ENCODE measurements around the gene CWF19L2. TPM values are rescaled to one million over a fixed set of nuclear protein-coding genes. Genes with fewer than 3 reads are reported as not detected.

Gene CWF19L2
- total RNA-seq, 2 experiments from 2014 or later: 13.4 to 21.4 TPM

DNA sequence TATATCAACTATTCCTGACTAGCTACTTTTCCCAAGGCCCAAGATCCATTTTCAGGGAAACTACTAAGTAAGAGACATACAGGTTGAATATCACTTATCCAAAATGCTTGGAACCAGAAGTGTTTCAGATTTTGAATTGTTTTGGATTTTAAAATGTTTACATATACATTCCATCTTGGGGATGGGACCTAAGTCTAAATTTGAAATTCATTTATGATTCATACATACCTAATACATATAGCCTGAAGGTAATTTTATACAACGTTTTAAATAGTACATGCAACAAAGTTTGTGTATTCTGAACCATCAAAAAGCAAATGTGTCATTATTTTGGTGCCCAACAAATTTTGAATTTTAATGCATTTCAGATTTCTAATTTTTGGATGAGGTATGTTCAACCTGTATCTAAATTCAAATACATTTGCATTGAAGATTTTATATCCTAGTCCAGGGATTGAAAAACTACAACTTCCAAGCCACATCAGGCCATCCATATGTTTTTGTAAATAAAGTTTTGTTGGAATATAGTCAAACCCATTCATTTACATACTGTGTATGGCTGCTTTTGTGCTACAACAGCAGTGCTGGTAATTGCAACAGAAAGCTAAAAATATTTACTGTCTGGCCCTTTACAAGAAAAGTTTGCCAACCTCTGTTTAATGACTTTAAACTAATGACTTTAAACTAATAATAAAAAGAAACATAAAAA is 73.3 kb downstream of the CWF19L2 start:
- Histone ChIP-seq H3K9me3 (ENCODE audit: low read length) (no peaks in the 10 kb centered on the region), H3K9me2 (ENCODE audit: insufficient read depth, low read length) (no peaks in the 10 kb centered on the region), H3K4me1 (ENCODE audit: insufficient read depth, low read length, poor library complexity, severe bottlenecking) (no peaks in the 10 kb centered on the region), H4K20me1 (ENCODE audit: insufficient read depth, low read length) (no peaks in the 10 kb centered on the region), H2AFZ (ENCODE audit: low read length) (no peak overlapping the region), H3K27ac (ENCODE audit: low read depth, low read length, poor library complexity, severe bottlenecking) (no peak overlapping the region), H3K4me2 (ENCODE audit: low read length) (no peak overlapping the region), H3K79me2 (ENCODE audit: insufficient read depth, low read depth, low read length) (no peaks in the 10 kb centered on the region), H3K4me3 (ENCODE audit: low read depth, low read length, poor library complexity, severe bottlenecking) (no peak overlapping the region), H3K36me3 (ENCODE audit: insufficient read depth, low read length) (peaks cover 6% of the 10 kb centered on the region)
- DNase-seq (ENCODE audit: low spot score): no peak
- CTCF ChIA-PET (ENCODE audit: unreplicated experiment): no interaction called here
- POLR2A ChIA-PET: interaction anchor here (0.5 kb wide), 1 partner anchor 1275 kb away, joined by 3 read pairs; no protein-coding TSS in a partner anchor
- TF ChIP-seq EZH2phosphoT487 (IDR thresholded peaks at IDR 0.05; ENCODE audit: borderline replicate concordance, low read depth, low read length): no peak
- TF ChIP-seq, protein P1, sequence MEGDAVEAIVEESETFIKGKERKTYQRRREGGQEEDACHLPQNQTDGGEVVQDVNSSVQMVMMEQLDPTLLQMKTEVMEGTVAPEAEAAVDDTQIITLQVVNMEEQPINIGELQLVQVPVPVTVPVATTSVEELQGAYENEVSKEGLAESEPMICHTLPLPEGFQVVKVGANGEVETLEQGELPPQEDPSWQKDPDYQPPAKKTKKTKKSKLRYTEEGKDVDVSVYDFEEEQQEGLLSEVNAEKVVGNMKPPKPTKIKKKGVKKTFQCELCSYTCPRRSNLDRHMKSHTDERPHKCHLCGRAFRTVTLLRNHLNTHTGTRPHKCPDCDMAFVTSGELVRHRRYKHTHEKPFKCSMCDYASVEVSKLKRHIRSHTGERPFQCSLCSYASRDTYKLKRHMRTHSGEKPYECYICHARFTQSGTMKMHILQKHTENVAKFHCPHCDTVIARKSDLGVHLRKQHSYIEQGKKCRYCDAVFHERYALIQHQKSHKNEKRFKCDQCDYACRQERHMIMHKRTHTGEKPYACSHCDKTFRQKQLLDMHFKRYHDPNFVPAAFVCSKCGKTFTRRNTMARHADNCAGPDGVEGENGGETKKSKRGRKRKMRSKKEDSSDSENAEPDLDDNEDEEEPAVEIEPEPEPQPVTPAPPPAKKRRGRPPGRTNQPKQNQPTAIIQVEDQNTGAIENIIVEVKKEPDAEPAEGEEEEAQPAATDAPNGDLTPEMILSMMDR (conservative IDR thresholded peaks at IDR 0.05; ENCODE audit: low read length): no peak
- no TSS peak for BruUV-seq (replicated peaks)
- intact Hi-C loops (cut with micrococcal nuclease; ENCODE audit: unreplicated experiment): no loop called here

DNA sequence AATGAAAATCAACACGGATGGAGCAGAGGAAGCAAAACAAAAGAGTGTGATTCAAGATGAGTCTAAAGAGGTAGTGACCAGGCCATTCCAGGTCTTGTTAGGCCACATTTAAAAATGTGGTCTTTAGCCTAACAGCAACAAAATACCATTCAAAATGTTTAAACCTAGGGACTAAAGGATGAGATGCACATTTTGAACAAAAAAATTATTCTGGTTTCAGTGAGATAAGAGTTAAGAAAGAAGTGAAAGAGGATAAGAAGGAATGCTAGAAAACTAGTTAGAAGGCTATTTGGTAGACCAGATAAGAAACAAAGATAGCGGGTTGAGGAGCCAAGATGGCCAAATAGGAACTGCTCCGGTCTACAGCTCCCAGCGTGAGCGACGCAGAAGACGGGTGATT is 85.2 kb downstream of the CWF19L2 start:
- POLR2A ChIA-PET: no interaction called here
- Histone ChIP-seq H3K4me3 (ENCODE audit: low read depth, low read length, poor library complexity, severe bottlenecking) (no peak overlapping the region), H3K4me1 (ENCODE audit: insufficient read depth, low read length, poor library complexity, severe bottlenecking) (no peaks in the 10 kb centered on the region), H3K9me3 (ENCODE audit: low read length) (no peaks in the 10 kb centered on the region), H3K79me2 (ENCODE audit: insufficient read depth, low read depth, low read length) (no peaks in the 10 kb centered on the region), H3K4me2 (ENCODE audit: low read length) (no peak overlapping the region), H3K36me3 (ENCODE audit: insufficient read depth, low read length) (no peaks in the 10 kb centered on the region), H4K20me1 (ENCODE audit: insufficient read depth, low read length) (no peaks in the 10 kb centered on the region), H2AFZ (ENCODE audit: low read length) (no peak overlapping the region), H3K27ac (ENCODE audit: low read depth, low read length, poor library complexity, severe bottlenecking) (no peak overlapping the region), H3K9me2 (ENCODE audit: insufficient read depth, low read length) (no peaks in the 10 kb centered on the region)
- no TSS peak for BruUV-seq (replicated peaks)
- TF ChIP-seq, protein P1 (conservative IDR thresholded peaks at IDR 0.05; ENCODE audit: low read length): no peak
- no peak for TF ChIP-seq EZH2phosphoT487 (IDR thresholded peaks at IDR 0.05; ENCODE audit: borderline replicate concordance, low read depth, low read length)
- DNase-seq (ENCODE audit: low spot score): no peak
- CTCF ChIA-PET (ENCODE audit: unreplicated experiment): no interaction called here
- intact Hi-C loops (cut with micrococcal nuclease; ENCODE audit: unreplicated experiment): no loop called here

DNA sequence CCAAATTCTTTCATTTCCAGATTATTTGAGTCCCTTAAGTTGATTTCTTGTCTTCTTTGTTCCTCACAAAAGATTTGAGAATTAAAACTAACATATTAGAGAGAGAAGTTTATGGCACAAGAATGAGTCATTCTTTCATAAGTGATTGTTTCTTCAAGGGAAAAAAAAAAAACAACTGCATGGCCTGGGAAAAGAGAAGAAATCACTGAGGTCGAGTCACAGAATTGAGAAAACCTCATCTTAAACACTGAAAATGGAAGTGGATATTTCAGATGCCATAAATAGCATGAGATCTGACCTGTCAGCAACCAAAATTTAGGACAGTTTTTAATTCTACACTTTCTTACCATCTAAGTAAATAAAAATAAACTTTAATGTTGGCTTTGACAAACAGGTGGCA is 87.2 kb downstream of the CWF19L2 start:
- H3K9me2 ChIP-seq (ENCODE audit: insufficient read depth, low read length): no peaks in the 10 kb centered on the region
- no peak overlapping the region for H3K4me2 ChIP-seq (ENCODE audit: low read length)
- H3K36me3 ChIP-seq (ENCODE audit: insufficient read depth, low read length): no peaks in the 10 kb centered on the region
- no peaks in the 10 kb centered on the region for H3K9me3 ChIP-seq (ENCODE audit: low read length)
- no peak overlapping the region for H3K4me3 ChIP-seq (ENCODE audit: low read depth, low read length, poor library complexity, severe bottlenecking)
- H3K79me2 ChIP-seq (ENCODE audit: insufficient read depth, low read depth, low read length): no peaks in the 10 kb centered on the region
- no peaks in the 10 kb centered on the region for H3K4me1 ChIP-seq (ENCODE audit: insufficient read depth, low read length, poor library complexity, severe bottlenecking)
- no peak for DNase-seq (ENCODE audit: low spot score)
- BruUV-seq (replicated peaks): no TSS peak
- H3K27ac ChIP-seq (ENCODE audit: low read depth, low read length, poor library complexity, severe bottlenecking): no peak overlapping the region
- TF ChIP-seq EZH2phosphoT487 (IDR thresholded peaks at IDR 0.05; ENCODE audit: borderline replicate concordance, low read depth, low read length): no peak
- TF ChIP-seq, protein P1 (conservative IDR thresholded peaks at IDR 0.05; ENCODE audit: low read length): no peak
- H4K20me1 ChIP-seq (ENCODE audit: insufficient read depth, low read length): no peaks in the 10 kb centered on the region
- CTCF ChIA-PET (ENCODE audit: unreplicated experiment): no interaction called here
- POLR2A ChIA-PET: no interaction called here
- intact Hi-C loops (cut with micrococcal nuclease; ENCODE audit: unreplicated experiment): no loop called here
- H2AFZ ChIP-seq (ENCODE audit: low read length): no peak overlapping the region

Measured in OCI-LY7 (cell line).